ENCODE measurements around the gene COBL. TPM values are rescaled to one million over a fixed set of nuclear protein-coding genes. Genes with fewer than 3 reads are reported as not detected.

Gene COBL
- total RNA-seq, 1 donor from 2014 or later: 25.7 TPM

DNA sequence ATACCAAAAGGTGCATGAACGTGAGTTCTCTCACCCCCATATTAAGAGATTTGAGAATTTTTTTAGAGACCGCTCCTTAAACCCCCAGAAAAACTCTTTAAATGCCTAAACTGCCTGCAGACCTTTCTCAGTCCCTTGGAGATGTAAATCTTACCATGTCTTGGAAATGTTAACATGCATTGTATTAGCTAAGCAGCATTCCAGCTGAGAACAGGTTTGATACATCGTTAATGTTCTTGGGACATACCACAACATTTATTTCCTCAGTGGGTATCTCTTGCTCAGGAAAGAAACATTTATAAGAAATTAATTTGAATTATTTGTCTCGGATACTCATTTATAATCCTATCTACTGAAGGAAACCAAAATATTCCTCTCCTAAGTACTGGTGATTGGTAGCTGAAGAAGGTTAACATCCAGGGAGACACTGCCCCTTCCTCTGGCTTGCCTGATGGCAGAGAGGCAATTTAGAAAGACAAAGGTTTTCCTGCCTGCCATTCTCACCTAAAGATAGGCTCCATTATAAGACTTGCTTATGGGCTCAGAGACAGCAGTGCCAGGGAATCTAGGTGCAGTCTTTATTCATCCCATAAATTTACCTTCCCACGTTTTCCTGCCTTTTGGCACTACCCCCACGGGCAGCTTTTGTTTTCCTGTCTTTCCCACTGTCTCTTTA lies 141.2 kb downstream of the COBL start:
- no peaks in the 10 kb centered on the region for H3K9me3 Mint-ChIP-seq
- no peak overlapping the region for H3K4me3 Mint-ChIP-seq
- no peaks in the 10 kb centered on the region for H3K27me3 Mint-ChIP-seq
- H3K4me1 Mint-ChIP-seq (ENCODE audit: unreplicated experiment): no peaks in the 10 kb centered on the region
- no peaks in the 10 kb centered on the region for H3K36me3 Mint-ChIP-seq
- TF ChIP-seq CTCF (conservative IDR thresholded peaks at IDR 0.05): no peak
- DNase-seq (ENCODE audit: extremely low spot score, unreplicated experiment): no peak
- H3K27ac Mint-ChIP-seq: no peak overlapping the region

GRCh38 chr7:51165337-51165736 lies 151.3 kb downstream of the COBL start:
- no peak for TF ChIP-seq CTCF (conservative IDR thresholded peaks at IDR 0.05)
- Mint-ChIP-seq H3K4me1 (ENCODE audit: unreplicated experiment) (peaks cover 5% of the 10 kb centered on the region), H3K4me3 (no peak overlapping the region), H3K9me3 (no peaks in the 10 kb centered on the region), H3K36me3 (no peaks in the 10 kb centered on the region), H3K27ac (no peak overlapping the region), H3K27me3 (no peaks in the 10 kb centered on the region)
- DNase-seq (ENCODE audit: extremely low spot score, unreplicated experiment): no peak

GRCh38 chr7:51162724-51163329 lies 153.8 kb downstream of the COBL start:
- Mint-ChIP-seq H3K4me1 (ENCODE audit: unreplicated experiment) (peaks cover 5% of the 10 kb centered on the region), H3K9me3 (no peaks in the 10 kb centered on the region), H3K4me3 (no peak overlapping the region), H3K36me3 (no peaks in the 10 kb centered on the region), H3K27ac (peak overlapping the region; percentile 0), H3K27me3 (no peaks in the 10 kb centered on the region)
- peak; percentile 86 for DNase-seq (ENCODE audit: extremely low spot score, unreplicated experiment)
- TF ChIP-seq CTCF (conservative IDR thresholded peaks at IDR 0.05): peak; percentile 93

- no peak for DNase-seq (ENCODE audit: extremely low spot score, unreplicated experiment)
- Mint-ChIP-seq H3K4me3 (no peak overlapping the region), H3K27ac (no peak overlapping the region), H3K27me3 (no peaks in the 10 kb centered on the region), H3K36me3 (no peaks in the 10 kb centered on the region), H3K4me1 (ENCODE audit: unreplicated experiment) (peaks cover 5% of the 10 kb centered on the region), H3K9me3 (no peaks in the 10 kb centered on the region)
- TF ChIP-seq CTCF (conservative IDR thresholded peaks at IDR 0.05): no peak
These were observed 154.7 kb downstream of the COBL start for GRCh38 chr7:51161937-51162336.

- H3K4me1 Mint-ChIP-seq (ENCODE audit: unreplicated experiment): peaks cover 5% of the 10 kb centered on the region
- H3K27me3 Mint-ChIP-seq: no peaks in the 10 kb centered on the region
- peak; percentile 97 for TF ChIP-seq CTCF (conservative IDR thresholded peaks at IDR 0.05)
- no peaks in the 10 kb centered on the region for H3K36me3 Mint-ChIP-seq
- H3K9me3 Mint-ChIP-seq: no peaks in the 10 kb centered on the region
- H3K27ac Mint-ChIP-seq: no peak overlapping the region
- no peak overlapping the region for H3K4me3 Mint-ChIP-seq
- DNase-seq (ENCODE audit: extremely low spot score, unreplicated experiment): peak; percentile 80
These were observed 155.5 kb downstream of the COBL start for GRCh38 chr7:51160990-51161615.

Data from type B pancreatic cell (in vitro differentiated cells).